HCT116 (cell line): ENCODE measurements around the gene MARS1. TPM values are rescaled to one million over a fixed set of nuclear protein-coding genes. Genes with fewer than 3 reads are reported as not detected.

Experiments used
- ATAC-seq: fragments of 200-7000 bp; cut with Tn5 transposase; 2 replicates; pipeline ENCODE4 v1.9.1; 2020; ENCODE audit warnings: mild to moderate bottlenecking, moderate library complexity
- BruUV-seq: library from RNA; stranded (reverse); fragments of 400-500 nt; replicated peaks from 2 replicates; lab custom pipeline; 2021; lab: Mats Ljungman, UMichigan
- CTCF ChIA-PET: fragments of 300-600 bp; sonication (Branson Sonifier 250); formaldehyde crosslinking; loops from one replicate; lab custom pipeline; 2021; ENCODE audit warnings: antibody characterized with exemption; lab: Charles Lee
- POLR2A ChIA-PET: fragments of 300-600, 350-600 bp; sonication (Branson Sonifier 250); formaldehyde crosslinking; loops from one replicate; lab custom pipeline; 2021; ENCODE audit warnings: antibody characterized with exemption; lab: Charles Lee
- RAD21 ChIA-PET, 2 experiments: fragments of 300-600 bp; sonication (Branson Sonifier 250); formaldehyde crosslinking; loops; one replicate each; lab custom pipeline; 2023; ENCODE audit warnings: low total read pairs in 2 of 2; ENCODE audit not compliant: uncharacterized antibody in 2 of 2, unreplicated experiment in 2 of 2, low non-redundant PET in 1 of 2; lab: Charles Lee
- DNase-seq: peaks from one replicate; pipeline ENCODE4 v3.0.0-alpha.2; 2010; ENCODE audit warnings: low read depth, low spot score
- H2AFZ ChIP-seq: fragments of 200-600 bp; shearing (Covaris generic), sonication (generic); 2 replicates; pipeline ENCODE4 v1.6.1; 2017; ENCODE audit warnings: low read depth, mixed run types, mixed read lengths, antibody characterized with exemption, low read length; ENCODE audit not compliant: poor library complexity, severe bottlenecking
- H3K27ac ChIP-seq: 2 replicates; pipeline ENCODE4 v1.5.1; 2012; ENCODE audit warnings: low read depth, low read length
- H3K27me3 ChIP-seq: fragments of 200-600 bp; sonication (generic); 2 replicates; pipeline ENCODE4 v1.6.1; 2016; ENCODE audit warnings: mixed run types, low read length, mixed read lengths; ENCODE audit not compliant: insufficient read depth
- H3K36me3 ChIP-seq, 2 experiments: fragments of 200-500 bp in 1 of 2; fragments of 200-600 bp in 1 of 2; sonication (Bioruptor generic) in 1 of 2; sonication (generic) in 1 of 2; 2 replicates each; pipeline versions ENCODE4 v1.5.1 to v1.6.1; 2014 to 2016; ENCODE audit warnings: low read length in 2 of 2, inconsistent platforms in 1 of 2, mixed read lengths in 1 of 2, mixed run types in 1 of 2; ENCODE audit not compliant: insufficient read depth in 2 of 2, control insufficient read depth in 1 of 2
- H3K4me1 ChIP-seq, 2 experiments: fragments of 200-600 bp in 1 of 2; sonication (generic) in 1 of 2; 2 replicates each; pipeline versions ENCODE4 v1.5.1 to v1.6.1; 2012 to 2017; ENCODE audit warnings: low read length in 2 of 2, inconsistent platforms in 1 of 2, mild to moderate bottlenecking in 1 of 2, mixed read lengths in 1 of 2, mixed run types in 1 of 2, moderate library complexity in 1 of 2; ENCODE audit not compliant: insufficient read depth in 2 of 2, control insufficient read depth in 1 of 2
- H3K4me2 ChIP-seq: fragments of 200-600 bp; sonication (generic); 2 replicates; pipeline ENCODE4 v1.6.1; 2017; ENCODE audit warnings: mixed run types, low read length, mixed read lengths
- H3K4me3 ChIP-seq, 2 experiments: fragments of 200-600 bp in 1 of 2; sonication (generic) in 1 of 2; replicated peaks in 1 of 2; 2 replicates each; pipeline ENCODE4 v1.5.1; 2011 to 2016; ENCODE audit warnings: low read length in 2 of 2, control low read depth in 1 of 2, low read depth in 1 of 2, mild to moderate bottlenecking in 1 of 2, mixed read lengths in 1 of 2, mixed run types in 1 of 2
- H3K79me2 ChIP-seq: fragments of 200-600 bp; sonication (generic); 2 replicates; pipeline ENCODE4 v1.6.1; 2017; ENCODE audit warnings: mild to moderate bottlenecking, mixed run types, low read length, moderate library complexity, mixed read lengths; ENCODE audit not compliant: insufficient read depth
- H3K9ac ChIP-seq: fragments of 200-600 bp; sonication (generic); 2 replicates; pipeline ENCODE4 v1.6.1; 2016; ENCODE audit warnings: low read length, mixed read lengths
- H3K9me2 ChIP-seq: fragments of 200-600 bp; sonication (generic), shearing (Covaris generic); 2 replicates; pipeline ENCODE4 v1.6.1; 2017; ENCODE audit warnings: mixed run types, mild to moderate bottlenecking, moderate library complexity; ENCODE audit not compliant: insufficient read depth
- H3K9me3 ChIP-seq, 2 experiments: fragments of 200-500 bp in 1 of 2; fragments of 200-600 bp in 1 of 2; sonication (Bioruptor generic) in 1 of 2; sonication (generic) in 1 of 2; 2 replicates each; pipeline ENCODE4 v1.6.1; 2014 to 2017; ENCODE audit warnings: low read length in 2 of 2, mixed read lengths in 2 of 2, inconsistent platforms in 1 of 2, low read depth in 1 of 2, mild to moderate bottlenecking in 1 of 2, mixed run types in 1 of 2, moderate library complexity in 1 of 2; ENCODE audit not compliant: control insufficient read depth in 1 of 2, insufficient read depth in 1 of 2
- H4K20me1 ChIP-seq: fragments of 200-600 bp; sonication (generic), shearing (Covaris generic); 2 replicates; pipeline ENCODE4 v1.6.1; 2017; ENCODE audit warnings: mixed run types, mild to moderate bottlenecking, moderate library complexity; ENCODE audit not compliant: insufficient read depth
- CBX3 ChIP-seq: IDR thresholded peaks from 2 replicates; pipeline ENCODE4 v1.6.1; 2012; ENCODE audit warnings: low read depth
- ELF1 ChIP-seq: IDR thresholded peaks from 2 replicates; pipeline ENCODE4 v1.6.1; 2012; ENCODE audit warnings: low read depth, borderline replicate concordance
- EZH2 ChIP-seq: fragments of 200-600 bp; sonication (generic); IDR thresholded peaks from 2 replicates; pipeline ENCODE4 v1.6.1; 2017; ENCODE audit warnings: antibody characterized with exemption, mixed run types
- EZH2phosphoT487 ChIP-seq: fragments of 200-600 bp; IDR thresholded peaks from 2 replicates; pipeline ENCODE4 v1.6.1; 2018; ENCODE audit warnings: antibody characterized with exemption, borderline replicate concordance
- FOSL1 ChIP-seq: IDR thresholded peaks from 2 replicates; pipeline ENCODE4 v1.6.1; 2012; ENCODE audit warnings: low read depth
- POLR2A ChIP-seq: IDR thresholded peaks from 2 replicates; pipeline ENCODE4 v1.7.0; 2011; ENCODE audit warnings: borderline replicate concordance; ENCODE audit not compliant: insufficient read depth, insufficient read length; ENCODE audit errors: extremely low read depth
- POLR2AphosphoS5 ChIP-seq: IDR thresholded peaks from 2 replicates; pipeline ENCODE4 v1.6.1; 2011; ENCODE audit warnings: mild to moderate bottlenecking, low read depth, low read length, moderate library complexity
- TCF7L2 ChIP-seq: IDR thresholded peaks from 2 replicates; pipeline ENCODE4 v1.7.0; 2011; ENCODE audit warnings: borderline replicate concordance, inconsistent platforms; ENCODE audit not compliant: insufficient read depth, insufficient read length; ENCODE audit errors: extremely low read depth
- YY1 ChIP-seq: IDR thresholded peaks from 2 replicates; pipeline ENCODE4 v1.6.1; 2011; ENCODE audit warnings: low read length, low read depth, moderate library complexity, mild to moderate bottlenecking; ENCODE audit not compliant: insufficient replicate concordance; ENCODE audit errors: extremely low read depth
- intact Hi-C: fragments of 100-400 bp; cut with micrococcal nuclease; formaldehyde crosslinking; loops from 2 replicates; pipeline ENCODE4 v1.10.0; 2022
- total RNA-seq: library from RNA; stranded (reverse); gene quantifications from one replicate; pipeline ENCODE4 v1.2.1, GENCODE V29; 2021; ENCODE audit not compliant: unreplicated experiment
- TF ChIP-seq, protein P1 (sequence below): IDR thresholded peaks from 2 replicates; pipeline ENCODE4 v1.6.1; 2012
- TF ChIP-seq, protein P2 (sequence below), 3 experiments: fragments of 200-600 bp in 1 of 3; sonication (generic) in 1 of 3; IDR thresholded peaks in 2 of 3; conservative IDR thresholded peaks in 1 of 3; 2 replicates each; pipeline ENCODE4 v1.5.1; 2012 to 2017; ENCODE audit warnings: low read depth in 2 of 3, low read length in 2 of 3, antibody characterized with exemption in 1 of 3, borderline replicate concordance in 1 of 3, control low read depth in 1 of 3, mild to moderate bottlenecking in 1 of 3, mixed read lengths in 1 of 3, mixed run types in 1 of 3, moderate library complexity in 1 of 3; ENCODE audit not compliant: insufficient read depth in 1 of 3
- TF ChIP-seq, protein P3 (sequence below): IDR thresholded peaks from 2 replicates; pipeline ENCODE4 v1.6.1; 2012; ENCODE audit warnings: low read depth
- TF ChIP-seq, protein P4 (sequence below): IDR thresholded peaks from 2 replicates; pipeline ENCODE4 v1.6.1; 2011; ENCODE audit warnings: mild to moderate bottlenecking, low read length, moderate library complexity; ENCODE audit not compliant: insufficient replicate concordance; ENCODE audit errors: extremely low read depth

MARS1 gene
- total RNA-seq, 1 experiment from 2014 or later, result 344 TPM

DNA sequence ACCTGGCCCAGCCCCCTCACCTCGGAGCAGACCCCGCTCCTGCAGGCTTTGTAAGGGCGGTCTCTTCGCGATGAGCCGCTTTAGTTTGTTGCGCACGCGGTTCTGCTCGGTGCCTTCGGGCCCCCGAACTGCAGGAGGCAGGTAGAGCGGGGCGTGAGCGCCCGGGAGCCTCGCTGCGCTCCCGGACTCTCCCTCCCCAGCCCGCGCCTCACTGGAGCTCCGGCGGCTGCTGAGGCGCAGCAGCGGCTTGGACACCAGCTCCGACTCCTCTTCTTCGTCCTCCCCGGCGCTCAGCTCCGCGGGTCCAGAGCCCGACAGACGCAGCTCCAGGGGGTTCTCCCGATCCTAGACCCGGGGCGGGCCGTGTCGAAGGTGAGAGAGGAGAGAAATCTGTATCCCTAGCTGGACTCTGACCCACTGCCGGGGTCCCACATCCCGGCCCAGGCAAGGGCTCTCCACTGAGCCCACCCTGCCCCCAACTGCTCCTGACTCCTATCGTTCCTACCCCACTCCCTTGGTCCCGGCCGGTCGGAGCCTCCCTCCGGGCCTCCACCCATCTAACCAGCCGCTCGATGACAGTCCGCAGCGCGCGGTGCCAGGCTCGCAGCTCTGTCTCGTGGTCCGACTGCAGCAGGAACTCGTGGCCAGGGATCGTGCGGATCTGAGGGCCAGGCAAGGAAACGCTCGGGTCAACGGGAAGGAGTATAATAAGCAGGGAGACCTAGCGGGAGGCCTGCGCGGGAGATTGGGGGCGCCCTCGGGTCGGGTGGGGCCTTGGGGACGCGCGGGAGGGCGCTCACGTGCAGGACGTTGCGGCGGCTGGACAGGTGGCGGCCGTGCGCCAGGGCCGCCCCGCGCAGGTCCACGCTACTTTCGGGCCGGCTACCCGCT is 12.4 kb upstream of the MARS1 start:
- ChIA-PET POLR2A (no interaction called here), CTCF (no interaction called here), RAD21 (interaction anchor here in 1 of 2 experiments (0.7 kb wide), 1 partner anchor 17 kb away, joined by 3 read pairs; no protein-coding TSS in a partner anchor)
- no peak overlapping the region for H2AFZ ChIP-seq
- peaks cover 0 to 16% of the 10 kb centered on the region in 2 experiments; a peak in 2 of 4 replicates for H3K4me1 ChIP-seq
- no peaks in the 10 kb centered on the region for H3K9me2 ChIP-seq
- no peaks in the 10 kb centered on the region for H3K9me3 ChIP-seq
- no peak overlapping the region for H3K4me2 ChIP-seq
- ATAC-seq (no peak), DNase-seq (no peak)
- no peak overlapping the region for H3K27ac ChIP-seq
- no peak overlapping the region for H3K4me3 ChIP-seq
- no peak overlapping the region for H3K9ac ChIP-seq
- BruUV-seq, result no TSS peak
- intact Hi-C loops, result no loop called here
- H3K36me3 ChIP-seq, result no peaks in the 10 kb centered on the region
- H4K20me1 ChIP-seq, result no peaks in the 10 kb centered on the region
- H3K79me2 ChIP-seq, result no peaks in the 10 kb centered on the region
- TF ChIP-seq, protein P1, sequence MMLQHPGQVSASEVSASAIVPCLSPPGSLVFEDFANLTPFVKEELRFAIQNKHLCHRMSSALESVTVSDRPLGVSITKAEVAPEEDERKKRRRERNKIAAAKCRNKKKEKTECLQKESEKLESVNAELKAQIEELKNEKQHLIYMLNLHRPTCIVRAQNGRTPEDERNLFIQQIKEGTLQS, result no peak
- TF ChIP-seq POLR2AphosphoS5 (no peak), ELF1 (no peak), EZH2phosphoT487 (no peak), EZH2 (no peak), CBX3 (no peak), TCF7L2 (no peak), YY1 (no peak), POLR2A (no peak), FOSL1 (no peak)
- TF ChIP-seq, protein P2, sequence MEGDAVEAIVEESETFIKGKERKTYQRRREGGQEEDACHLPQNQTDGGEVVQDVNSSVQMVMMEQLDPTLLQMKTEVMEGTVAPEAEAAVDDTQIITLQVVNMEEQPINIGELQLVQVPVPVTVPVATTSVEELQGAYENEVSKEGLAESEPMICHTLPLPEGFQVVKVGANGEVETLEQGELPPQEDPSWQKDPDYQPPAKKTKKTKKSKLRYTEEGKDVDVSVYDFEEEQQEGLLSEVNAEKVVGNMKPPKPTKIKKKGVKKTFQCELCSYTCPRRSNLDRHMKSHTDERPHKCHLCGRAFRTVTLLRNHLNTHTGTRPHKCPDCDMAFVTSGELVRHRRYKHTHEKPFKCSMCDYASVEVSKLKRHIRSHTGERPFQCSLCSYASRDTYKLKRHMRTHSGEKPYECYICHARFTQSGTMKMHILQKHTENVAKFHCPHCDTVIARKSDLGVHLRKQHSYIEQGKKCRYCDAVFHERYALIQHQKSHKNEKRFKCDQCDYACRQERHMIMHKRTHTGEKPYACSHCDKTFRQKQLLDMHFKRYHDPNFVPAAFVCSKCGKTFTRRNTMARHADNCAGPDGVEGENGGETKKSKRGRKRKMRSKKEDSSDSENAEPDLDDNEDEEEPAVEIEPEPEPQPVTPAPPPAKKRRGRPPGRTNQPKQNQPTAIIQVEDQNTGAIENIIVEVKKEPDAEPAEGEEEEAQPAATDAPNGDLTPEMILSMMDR (IDR thresholded peaks at IDR 0.05 in 2 of 3, conservative IDR thresholded peaks at IDR 0.05 in 1 of 3; ENCODE audit: borderline replicate concordance in 1 of 3, insufficient read depth in 1 of 3, low read depth in 2 of 3, low read length in 2 of 3), result no peak
- TF ChIP-seq, protein P3, sequence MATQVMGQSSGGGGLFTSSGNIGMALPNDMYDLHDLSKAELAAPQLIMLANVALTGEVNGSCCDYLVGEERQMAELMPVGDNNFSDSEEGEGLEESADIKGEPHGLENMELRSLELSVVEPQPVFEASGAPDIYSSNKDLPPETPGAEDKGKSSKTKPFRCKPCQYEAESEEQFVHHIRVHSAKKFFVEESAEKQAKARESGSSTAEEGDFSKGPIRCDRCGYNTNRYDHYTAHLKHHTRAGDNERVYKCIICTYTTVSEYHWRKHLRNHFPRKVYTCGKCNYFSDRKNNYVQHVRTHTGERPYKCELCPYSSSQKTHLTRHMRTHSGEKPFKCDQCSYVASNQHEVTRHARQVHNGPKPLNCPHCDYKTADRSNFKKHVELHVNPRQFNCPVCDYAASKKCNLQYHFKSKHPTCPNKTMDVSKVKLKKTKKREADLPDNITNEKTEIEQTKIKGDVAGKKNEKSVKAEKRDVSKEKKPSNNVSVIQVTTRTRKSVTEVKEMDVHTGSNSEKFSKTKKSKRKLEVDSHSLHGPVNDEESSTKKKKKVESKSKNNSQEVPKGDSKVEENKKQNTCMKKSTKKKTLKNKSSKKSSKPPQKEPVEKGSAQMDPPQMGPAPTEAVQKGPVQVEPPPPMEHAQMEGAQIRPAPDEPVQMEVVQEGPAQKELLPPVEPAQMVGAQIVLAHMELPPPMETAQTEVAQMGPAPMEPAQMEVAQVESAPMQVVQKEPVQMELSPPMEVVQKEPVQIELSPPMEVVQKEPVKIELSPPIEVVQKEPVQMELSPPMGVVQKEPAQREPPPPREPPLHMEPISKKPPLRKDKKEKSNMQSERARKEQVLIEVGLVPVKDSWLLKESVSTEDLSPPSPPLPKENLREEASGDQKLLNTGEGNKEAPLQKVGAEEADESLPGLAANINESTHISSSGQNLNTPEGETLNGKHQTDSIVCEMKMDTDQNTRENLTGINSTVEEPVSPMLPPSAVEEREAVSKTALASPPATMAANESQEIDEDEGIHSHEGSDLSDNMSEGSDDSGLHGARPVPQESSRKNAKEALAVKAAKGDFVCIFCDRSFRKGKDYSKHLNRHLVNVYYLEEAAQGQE, result no peak
- TF ChIP-seq, protein P4, sequence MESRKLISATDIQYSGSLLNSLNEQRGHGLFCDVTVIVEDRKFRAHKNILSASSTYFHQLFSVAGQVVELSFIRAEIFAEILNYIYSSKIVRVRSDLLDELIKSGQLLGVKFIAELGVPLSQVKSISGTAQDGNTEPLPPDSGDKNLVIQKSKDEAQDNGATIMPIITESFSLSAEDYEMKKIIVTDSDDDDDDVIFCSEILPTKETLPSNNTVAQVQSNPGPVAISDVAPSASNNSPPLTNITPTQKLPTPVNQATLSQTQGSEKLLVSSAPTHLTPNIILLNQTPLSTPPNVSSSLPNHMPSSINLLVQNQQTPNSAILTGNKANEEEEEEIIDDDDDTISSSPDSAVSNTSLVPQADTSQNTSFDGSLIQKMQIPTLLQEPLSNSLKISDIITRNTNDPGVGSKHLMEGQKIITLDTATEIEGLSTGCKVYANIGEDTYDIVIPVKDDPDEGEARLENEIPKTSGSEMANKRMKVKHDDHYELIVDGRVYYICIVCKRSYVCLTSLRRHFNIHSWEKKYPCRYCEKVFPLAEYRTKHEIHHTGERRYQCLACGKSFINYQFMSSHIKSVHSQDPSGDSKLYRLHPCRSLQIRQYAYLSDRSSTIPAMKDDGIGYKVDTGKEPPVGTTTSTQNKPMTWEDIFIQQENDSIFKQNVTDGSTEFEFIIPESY, result no peak
- peaks cover 19% of the 10 kb centered on the region; the same call in 1 of the 2 replicates for H3K27me3 ChIP-seq
